Activated T-cell treated with anti-CD3 and anti-CD28 coated beads, Interleukin-2, amount 50 U/mL, for 1 hour (primary cell): Measurements from ENCODE around the gene BEST2.
"Not testable (repeated sequence)": the region's sequence is repeated elsewhere in the genome, so short reads cannot be mapped to it uniquely, and the experiment has no call there.

ENCODE experiments used
- DNase-seq: peaks from one replicate; pipeline ENCODE4 v3.0.0-alpha.2; 2020

BEST2 gene

GRCh38 chr19:12788682-12789097 lies 37.1 kb downstream of the BEST2 start:
- DNase-seq, result peak; percentile 49

GRCh38 chr19:12789098-12789903 lies 37.7 kb downstream of the BEST2 start:
- DNase-seq, result no peak

GRCh38 chr19:12789904-12790619 lies 38.5 kb downstream of the BEST2 start:
- peak; percentile 91 for DNase-seq

- no peak for DNase-seq
These were observed 39.2 kb downstream of the BEST2 start for GRCh38 chr19:12790628-12791344.

GRCh38 chr19:12791345-12792050 lies 39.9 kb downstream of the BEST2 start, which contains the start of gene JUNB:
Gene JUNB, plus strand, starts transcription at chr19:12791486. Its CDS starts 286 bp downstream, at chr19:12791772.
- DNase-seq, result peak; percentile 98

- peak; percentile 75 for DNase-seq
These were observed 40.7 kb downstream of the BEST2 start for GRCh38 chr19:12792051-12792852.

- peak; percentile 67 for DNase-seq
These were observed 41.3 kb downstream of the BEST2 start for GRCh38 chr19:12792853-12793289.

GRCh38 chr19:12793290-12794195 lies 42.0 kb downstream of the BEST2 start:
- peak; percentile 97 for DNase-seq

GRCh38 chr19:12794196-12794941 lies 42.8 kb downstream of the BEST2 start:
- peak; percentile 47 for DNase-seq

- peak; percentile 44 for DNase-seq
These were observed 43.4 kb downstream of the BEST2 start for GRCh38 chr19:12794971-12795381.

GRCh38 chr19:12796146-12797071 lies 44.8 kb downstream of the BEST2 start:
- DNase-seq, result peak; percentile 80

GRCh38 chr19:12797141-12797587 lies 45.6 kb downstream of the BEST2 start:
- no peak for DNase-seq

- not testable (repeated sequence) for DNase-seq
These were observed 46.0 kb downstream of the BEST2 start for GRCh38 chr19:12797607-12798006.

GRCh38 chr19:12799742-12800465 lies 48.3 kb downstream of the BEST2 start:
- no peak for DNase-seq

GRCh38 chr19:12800466-12800770 lies 48.8 kb downstream of the BEST2 start:
- DNase-seq, result no peak

- DNase-seq, result peak; percentile 39
These were observed 49.4 kb downstream of the BEST2 start for GRCh38 chr19:12800923-12801465.

- peak; percentile 77 for DNase-seq
These were observed 50.1 kb downstream of the BEST2 start, which contains the start of the genes PRDX2 and THSD8 for GRCh38 chr19:12801466-12802266. Gene PRDX2, minus strand, starts transcription at chr19:12801800. Its CDS starts 539 bp downstream, at chr19:12801261. Gene THSD8, plus strand, starts transcription at chr19:12802069. Its CDS starts 3 bp downstream, at chr19:12802072.
